ENCODE data around the gene TSPAN14.

The TSPAN14 gene

GRCh38 chr10:80580638-80581468, 126.7 kb downstream of the TSPAN14 start:
- DNase-seq (ENCODE audit: low read depth in 1 of 2, low spot score in 1 of 2): no peak

DNA sequence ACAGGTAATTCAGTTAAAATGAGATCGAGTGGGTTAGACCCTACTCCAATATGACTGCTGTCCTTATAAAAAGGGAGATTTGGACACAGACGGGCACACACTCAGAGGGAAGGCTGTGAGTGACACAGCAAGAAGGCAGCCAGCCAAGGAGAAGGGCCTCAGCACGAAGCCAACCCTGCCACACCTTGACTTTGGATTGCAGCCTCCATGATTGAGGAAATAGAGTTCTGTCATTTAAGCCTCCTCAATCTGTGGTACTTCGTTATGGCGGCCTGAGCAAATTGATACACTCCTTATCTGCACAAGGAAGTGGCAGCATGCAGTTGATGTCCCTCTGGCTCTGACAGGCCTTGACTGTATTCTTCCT, 127.3 kb downstream of the TSPAN14 start:
- DNase-seq (ENCODE audit: low read depth in 1 of 2, low spot score in 1 of 2): no peak

- no peak for DNase-seq (ENCODE audit: low read depth in 1 of 2, low spot score in 1 of 2)
Observed at GRCh38 chr10:80582286-80582960, 128.3 kb downstream of the TSPAN14 start.
